IMR-90 (cell line): ENCODE results near the gene ATP10A. TPM values are rescaled to one million over a fixed set of nuclear protein-coding genes. Genes with fewer than 3 reads are reported as not detected.

ENCODE experiments used
- ATAC-seq: fragments of 200-7000 bp; cut with Tn5 transposase; 2 replicates; pipeline ENCODE4 v1.9.1; 2020; ENCODE audit warnings: low read depth, mild to moderate bottlenecking, moderate library complexity
- BruUV-seq: library from RNA; stranded (reverse); fragments of 400-500 nt; replicated peaks from 2 replicates; lab custom pipeline; 2021; lab: Mats Ljungman, UMichigan
- CTCF ChIA-PET: fragments of 300-600 bp; formaldehyde crosslinking; extraction: SDS; loops from one replicate; lab custom pipeline; 2021; ENCODE audit warnings: antibody characterized with exemption; lab: Yijun Ruan, JAX
- POLR2A ChIA-PET: fragments of 300-600 bp; sonication (Branson Sonifier 250); formaldehyde crosslinking; loops from one replicate; lab custom pipeline; 2022; ENCODE audit warnings: antibody characterized with exemption; ENCODE audit not compliant: unreplicated experiment; lab: Charles Lee
- DNase-seq: peaks from one replicate; pipeline ENCODE4 v3.0.0; 2013
- H2AFZ ChIP-seq: replicated peaks from 2 replicates; pipeline ENCODE3; 2013; ENCODE audit warnings: low read length, mild to moderate bottlenecking; ENCODE audit not compliant: poor library complexity
- H2AK5ac ChIP-seq: 2 replicates; pipeline ENCODE4 v1.6.1; 2013; ENCODE audit warnings: low read depth, low read length, inconsistent platforms
- H2AK9ac ChIP-seq: replicated peaks from 2 replicates; pipeline ENCODE3; 2013; ENCODE audit warnings: mild to moderate bottlenecking, low read depth, low read length, moderate library complexity; ENCODE audit not compliant: poor library complexity
- H2BK120ac ChIP-seq: 2 replicates; pipeline ENCODE4 v1.6.1; 2013; ENCODE audit warnings: low read depth, low read length, inconsistent platforms
- H2BK15ac ChIP-seq: 3 replicates; pipeline ENCODE4 v1.6.1; 2013; ENCODE audit warnings: low read depth, low read length, inconsistent platforms
- H2BK20ac ChIP-seq: 2 replicates; pipeline ENCODE4 v1.6.1; 2013; ENCODE audit warnings: low read depth, mild to moderate bottlenecking, inconsistent platforms, low read length, moderate library complexity
- H2BK5ac ChIP-seq: 2 replicates; pipeline ENCODE4 v1.6.1; 2013; ENCODE audit warnings: mild to moderate bottlenecking, low read depth, low read length, inconsistent platforms; ENCODE audit not compliant: poor library complexity, severe bottlenecking
- H3K14ac ChIP-seq: replicated peaks from 2 replicates; pipeline ENCODE4 v1.6.1; 2013; ENCODE audit warnings: low read depth, low read length, inconsistent platforms
- H3K18ac ChIP-seq: 2 replicates; pipeline ENCODE4 v1.6.1; 2013; ENCODE audit warnings: low read depth, low read length, control low read depth
- H3K23ac ChIP-seq: 2 replicates; pipeline ENCODE4 v1.6.1; 2013; ENCODE audit warnings: low read depth, low read length, inconsistent platforms
- H3K27ac ChIP-seq: 2 replicates; pipeline ENCODE4 v1.5.1; 2013; ENCODE audit warnings: mild to moderate bottlenecking, control low read depth, low read length; ENCODE audit not compliant: insufficient read depth
- H3K27me3 ChIP-seq: 2 replicates; pipeline ENCODE4 v1.6.1; 2013; ENCODE audit warnings: low read length; ENCODE audit not compliant: control insufficient read depth, insufficient read depth
- H3K36me3 ChIP-seq: 2 replicates; pipeline ENCODE4 v1.6.1; 2013; ENCODE audit warnings: low read length, mixed read lengths; ENCODE audit not compliant: control insufficient read depth, insufficient read depth
- H3K4ac ChIP-seq: 2 replicates; pipeline ENCODE4 v1.6.1; 2013; ENCODE audit warnings: low read depth, low read length, inconsistent platforms
- H3K4me1 ChIP-seq: 2 replicates; pipeline ENCODE4 v1.6.1; 2013; ENCODE audit warnings: low read length, mixed read lengths; ENCODE audit not compliant: control insufficient read depth, insufficient read depth
- H3K4me2 ChIP-seq: 2 replicates; pipeline ENCODE4 v1.6.1; 2013; ENCODE audit warnings: low read depth, mild to moderate bottlenecking, control low read depth, low read length, moderate library complexity
- H3K4me3 ChIP-seq: 2 replicates; pipeline ENCODE4 v1.5.1; 2013; ENCODE audit warnings: low read depth, mild to moderate bottlenecking, control low read depth, low read length, moderate library complexity; ENCODE audit not compliant: insufficient read depth
- H3K56ac ChIP-seq: 2 replicates; pipeline ENCODE4 v1.6.1; 2013; ENCODE audit warnings: low read length, inconsistent platforms; ENCODE audit not compliant: insufficient read depth; ENCODE audit errors: extremely low read depth
- H3K79me1 ChIP-seq, 2 experiments: 2 replicates each; pipeline ENCODE4 v1.6.1; 2013; ENCODE audit warnings: low read length in 2 of 2, inconsistent platforms in 1 of 2, low read depth in 1 of 2
- H3K9ac ChIP-seq: 2 replicates; pipeline ENCODE4 v1.6.1; 2013; ENCODE audit warnings: low read depth, low read length, control low read depth
- H3K9me1 ChIP-seq: 2 replicates; pipeline ENCODE4 v1.6.1; 2013; ENCODE audit warnings: low read length, inconsistent platforms; ENCODE audit not compliant: insufficient read depth
- H3K9me3 ChIP-seq: 2 replicates; pipeline ENCODE4 v1.6.1; 2013; ENCODE audit warnings: low read length; ENCODE audit not compliant: control insufficient read depth, insufficient read depth
- H4K20me1 ChIP-seq: 2 replicates; pipeline ENCODE4 v1.6.1; 2013; ENCODE audit warnings: low read length, inconsistent platforms; ENCODE audit not compliant: insufficient read depth
- H4K5ac ChIP-seq: 2 replicates; pipeline ENCODE4 v1.6.1; 2013; ENCODE audit warnings: mild to moderate bottlenecking, low read depth, low read length, control low read depth
- H4K8ac ChIP-seq, 2 experiments: 2 replicates each; pipeline ENCODE4 v1.6.1; 2013; ENCODE audit warnings: low read depth in 2 of 2, low read length in 2 of 2, control low read depth in 1 of 2, inconsistent platforms in 1 of 2
- H4K91ac ChIP-seq: 2 replicates; pipeline ENCODE4 v1.6.1; 2013; ENCODE audit warnings: low read depth, low read length, inconsistent platforms; ENCODE audit not compliant: insufficient read depth
- BHLHE40 ChIP-seq: fragments of 150-350 bp; IDR thresholded peaks from 2 replicates; pipeline ENCODE4 v1.6.1; 2016; ENCODE audit warnings: mild to moderate bottlenecking, low read depth, low read length
- CHD1 ChIP-seq: IDR thresholded peaks from 2 replicates; pipeline ENCODE4 v1.6.1; 2012; ENCODE audit warnings: low read depth, low read length, improper control_type of control experiment
- MXI1 ChIP-seq: IDR thresholded peaks from 2 replicates; pipeline ENCODE4 v1.6.1; 2012; ENCODE audit warnings: low read depth, mild to moderate bottlenecking, low read length, moderate library complexity, borderline replicate concordance
- RFX5 ChIP-seq: IDR thresholded peaks from 2 replicates; pipeline ENCODE4 v1.8.0; 2012; ENCODE audit warnings: low read depth, mild to moderate bottlenecking, low read length, moderate library complexity
- WGBS, 2 experiments: methylation state at CpG; one replicate each; pipeline versions ENCODE4 v1.1.5 to v1.1.7; 2013; ENCODE audit warnings: missing lambda C conversion rate in 2 of 2; ENCODE audit not compliant: insufficient read length in 1 of 2; ENCODE audit errors: extremely low coverage in 2 of 2; 5-methylcytosine and 5-hydroxymethylcytosine counted together
- dilution Hi-C: fragments of 300-500 bp; cut with HindIII; formaldehyde crosslinking; loops from one replicate; pipeline ENCODE4 v1.14.3; 2018; ENCODE audit warnings: low sequenced_read_pairs; ENCODE audit not compliant: unreplicated experiment
- in situ Hi-C: fragments of 300-500 bp; cut with MboI; formaldehyde crosslinking; loops from 3 replicates; pipeline ENCODE4 v1.14.3; 2019; ENCODE audit warnings: low sequenced_read_pairs, inconsistent platforms, mixed read lengths
- intact Hi-C: fragments of 100-400 bp; cut with micrococcal nuclease; formaldehyde crosslinking; loops from 2 replicates; pipeline ENCODE4 v1.10.0; 2022
- polyA plus RNA-seq, 3 experiments: library from polyadenylated mRNA; depleted of rRNA; stranded (reverse); fragments of >200 nt; gene quantifications; 2 replicates each; pipeline ENCODE4 v1.2.3, GENCODE V29; 2012; ENCODE audit warnings: low replicate concordance in 1 of 3
- total RNA-seq: library from RNA; depleted of rRNA; stranded (reverse); fragments of >200 nt; gene quantifications from 2 replicates; pipeline ENCODE4 v1.2.3, GENCODE V29; 2012
- TF ChIP-seq, protein P1 (sequence below): fragments of 150-350 bp; IDR thresholded peaks from 2 replicates; pipeline ENCODE4 v1.6.1; 2017; ENCODE audit warnings: mild to moderate bottlenecking, antibody characterized with exemption, low read length, low read depth
- TF ChIP-seq, protein P2 (sequence below): conservative IDR thresholded peaks from 2 replicates; pipeline ENCODE4 v1.5.1; 2012; ENCODE audit warnings: mild to moderate bottlenecking, low read depth, low read length, improper control_type of control experiment

The ATP10A gene
- total and polyA plus RNA-seq, 2 of the 4 experiments (the other 2 are of a cell fraction) = 13.8 to 16.0 TPM

- H3K9me3 ChIP-seq = no peaks in the 10 kb centered on the region
- H2AFZ ChIP-seq = no peak overlapping the region
- no peak overlapping the region for H4K5ac ChIP-seq
- peaks cover 18% of the 10 kb centered on the region for H3K4me1 ChIP-seq
- no peaks in the 10 kb centered on the region for H4K20me1 ChIP-seq
- BruUV-seq = no TSS peak
- H2AK9ac ChIP-seq = no peak overlapping the region
- no peak overlapping the region for H3K18ac ChIP-seq
- no peaks in the 10 kb centered on the region for H3K27me3 ChIP-seq
- in situ Hi-C loops (no loop called here), intact Hi-C loops (no loop called here), dilution Hi-C loops (no loop called here)
- H3K4ac ChIP-seq = no peak overlapping the region
- H3K36me3 ChIP-seq = no peaks in the 10 kb centered on the region
- H3K9me1 ChIP-seq = peaks cover 14% of the 10 kb centered on the region
- no peak overlapping the region for H2BK15ac ChIP-seq
- H3K27ac ChIP-seq = no peak overlapping the region
- H2BK20ac ChIP-seq = no peak overlapping the region
- no peak overlapping the region for H3K14ac ChIP-seq
- H4K91ac ChIP-seq = no peak overlapping the region
- ATAC-seq = no peak
- H3K4me2 ChIP-seq = no peak overlapping the region
- TF ChIP-seq BHLHE40 = no peak
- TF ChIP-seq RFX5 = no peak
- TF ChIP-seq, protein P1, sequence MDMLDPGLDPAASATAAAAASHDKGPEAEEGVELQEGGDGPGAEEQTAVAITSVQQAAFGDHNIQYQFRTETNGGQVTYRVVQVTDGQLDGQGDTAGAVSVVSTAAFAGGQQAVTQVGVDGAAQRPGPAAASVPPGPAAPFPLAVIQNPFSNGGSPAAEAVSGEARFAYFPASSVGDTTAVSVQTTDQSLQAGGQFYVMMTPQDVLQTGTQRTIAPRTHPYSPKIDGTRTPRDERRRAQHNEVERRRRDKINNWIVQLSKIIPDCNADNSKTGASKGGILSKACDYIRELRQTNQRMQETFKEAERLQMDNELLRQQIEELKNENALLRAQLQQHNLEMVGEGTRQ = no peak
- TF ChIP-seq, protein P2, sequence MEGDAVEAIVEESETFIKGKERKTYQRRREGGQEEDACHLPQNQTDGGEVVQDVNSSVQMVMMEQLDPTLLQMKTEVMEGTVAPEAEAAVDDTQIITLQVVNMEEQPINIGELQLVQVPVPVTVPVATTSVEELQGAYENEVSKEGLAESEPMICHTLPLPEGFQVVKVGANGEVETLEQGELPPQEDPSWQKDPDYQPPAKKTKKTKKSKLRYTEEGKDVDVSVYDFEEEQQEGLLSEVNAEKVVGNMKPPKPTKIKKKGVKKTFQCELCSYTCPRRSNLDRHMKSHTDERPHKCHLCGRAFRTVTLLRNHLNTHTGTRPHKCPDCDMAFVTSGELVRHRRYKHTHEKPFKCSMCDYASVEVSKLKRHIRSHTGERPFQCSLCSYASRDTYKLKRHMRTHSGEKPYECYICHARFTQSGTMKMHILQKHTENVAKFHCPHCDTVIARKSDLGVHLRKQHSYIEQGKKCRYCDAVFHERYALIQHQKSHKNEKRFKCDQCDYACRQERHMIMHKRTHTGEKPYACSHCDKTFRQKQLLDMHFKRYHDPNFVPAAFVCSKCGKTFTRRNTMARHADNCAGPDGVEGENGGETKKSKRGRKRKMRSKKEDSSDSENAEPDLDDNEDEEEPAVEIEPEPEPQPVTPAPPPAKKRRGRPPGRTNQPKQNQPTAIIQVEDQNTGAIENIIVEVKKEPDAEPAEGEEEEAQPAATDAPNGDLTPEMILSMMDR = no peak
- TF ChIP-seq MXI1 = no peak
- no peak for TF ChIP-seq CHD1
- H2AK5ac ChIP-seq = no peak overlapping the region
- CTCF ChIA-PET = interaction anchor here (1.1 kb wide), 1 partner anchor 54 kb away, joined by 3 read pairs; no protein-coding TSS in a partner anchor
- no peak overlapping the region for H3K9ac ChIP-seq
- H3K23ac ChIP-seq = no peak overlapping the region
- no peak overlapping the region for H2BK120ac ChIP-seq
- H3K4me3 ChIP-seq = no peak overlapping the region
- POLR2A ChIA-PET = no interaction called here
- no peak overlapping the region for H3K56ac ChIP-seq
- no peak overlapping the region for H2BK5ac ChIP-seq
- H3K79me1 ChIP-seq = no peaks in the 10 kb centered on the region
- no CpG with 5 or more reads among the region's 4 CpGs for WGBS, 2 experiments
- H4K8ac ChIP-seq = no peak overlapping the region
- no peak for DNase-seq
Observed at GRCh38 chr15:25879438-25879837, 16.3 kb upstream of the ATP10A start.
